Lung (tissue), 12 donors: ENCODE measurements around the gene OVOL1. TPM values are rescaled to one million over a fixed set of nuclear protein-coding genes. Genes with fewer than 3 reads are reported as not detected.

ENCODE experiments used
- ATAC-seq: fragments of 200-7000 bp; cut with Tn5 transposase; one replicate; pipeline ENCODE4 v1.9.1; 2020; ENCODE audit warnings: moderate number of reproducible peaks; ENCODE audit not compliant: insufficient read depth, low FRiP score
- DNase-seq, 3 donors: peaks; one replicate each; pipeline ENCODE4 v3.0.0-alpha.2; 2013 to 2017
- H3K27ac ChIP-seq, 2 donors: one replicate each; pipeline ENCODE4 v1.5.1; 2013; ENCODE audit warnings: mild to moderate bottlenecking in 2 of 2, moderate library complexity in 2 of 2, control low read depth in 1 of 2, inconsistent platforms in 1 of 2, low read depth in 1 of 2, low read length in 1 of 2
- H3K27me3 ChIP-seq, 3 donors: one replicate each; pipeline ENCODE4 v1.5.1; 2013; ENCODE audit warnings: low read length in 2 of 3; ENCODE audit not compliant: control insufficient read depth in 3 of 3, insufficient read depth in 3 of 3
- H3K36me3 ChIP-seq, 4 donors: one replicate each; pipeline ENCODE4 v1.5.1; 2013; ENCODE audit warnings: low read length in 4 of 4, mild to moderate bottlenecking in 1 of 4, moderate library complexity in 1 of 4; ENCODE audit not compliant: control insufficient read depth in 4 of 4, insufficient read depth in 4 of 4
- H3K4me1 ChIP-seq, 5 donors: one replicate each; pipeline ENCODE4 v1.5.1; 2013; ENCODE audit warnings: low read length in 5 of 5, mild to moderate bottlenecking in 2 of 5, moderate library complexity in 1 of 5; ENCODE audit not compliant: control insufficient read depth in 5 of 5, insufficient read depth in 5 of 5
- H3K4me3 ChIP-seq: one replicate; pipeline ENCODE4 v1.5.1; 2013; ENCODE audit warnings: mild to moderate bottlenecking, control low read depth, moderate library complexity
- H3K9ac ChIP-seq, 2 donors: one replicate each; pipeline ENCODE4 v1.5.1; 2013; ENCODE audit warnings: low read length in 2 of 2, control low read depth in 1 of 2; ENCODE audit not compliant: insufficient read depth in 1 of 2
- H3K9me3 ChIP-seq, 4 donors: one replicate each; pipeline ENCODE4 v1.5.1; 2013; ENCODE audit warnings: low read length in 3 of 4, mild to moderate bottlenecking in 1 of 4, moderate library complexity in 1 of 4; ENCODE audit not compliant: control insufficient read depth in 4 of 4, insufficient read depth in 3 of 4
- CTCF ChIP-seq: IDR thresholded peaks from 2 replicates; pipeline ENCODE4 v1.5.1; 2012; ENCODE audit warnings: mild to moderate bottlenecking; ENCODE audit errors: control extremely low read depth, extremely low read depth
- WGBS, 2 donors: extraction: QIAGEN DNeasy Blood & Tissue Kit; methylation state at CpG; one replicate each; pipeline ENCODE4 v1.1.7; 2013; 5-methylcytosine and 5-hydroxymethylcytosine counted together
- polyA plus RNA-seq, 2 donors: library from polyadenylated mRNA; stranded (reverse); fragments of 200-250 nt; gene quantifications; one replicate each; pipeline ENCODE4 v1.2.1, GENCODE V29; 2013
- total RNA-seq, 2 donors: library from RNA; depleted of rRNA in 1 of 2; stranded (reverse); fragments of >200 nt in 1 of 2; gene quantifications; one replicate each; pipeline ENCODE4 v1.2.1, GENCODE V29; 2014 to 2021
- donor health status: control.
- donor health status: control.
- donor health status: Bipolar disorder and iron deficiency.
- donor health status: healthy.
- donor health status: DM: yes; HTN: yes; CAD: no.

Gene OVOL1
- total and polyA plus RNA-seq, 4 donors: 0.17 to 1.4 (median 0.87) TPM

GRCh38 chr11:65808744-65809341, 22.0 kb downstream of the OVOL1 start:
- 78% methylated on average over 20 of the region's 20 CpGs for WGBS, 2 donors
- DNase-seq: no peak

GRCh38 chr11:65809496-65809895, 22.6 kb downstream of the OVOL1 start:
- ATAC-seq (no peak), DNase-seq (no peak)
- no peaks in the 10 kb centered on the region for H3K36me3 ChIP-seq
- no peak overlapping the region for H3K27ac ChIP-seq
- peaks cover 0 to 10% (median 3%) of the 10 kb centered on the region in 3 donors for H3K27me3 ChIP-seq
- peaks cover 0 to 3% (median 0%) of the 10 kb centered on the region in 5 donors for H3K4me1 ChIP-seq
- H3K9me3 ChIP-seq: no peaks in the 10 kb centered on the region
- no peak for TF ChIP-seq CTCF
- no peak overlapping the region for H3K4me3 ChIP-seq
- H3K9ac ChIP-seq: no peak overlapping the region
- WGBS, 2 donors: 85 to 88% methylated on average over 9 of the region's 9 CpGs

More at GRCh38 chr11:65808744-65809341, 22.0 kb downstream of the OVOL1 start:
- TF ChIP-seq CTCF: no peak
- no peak overlapping the region for H3K4me3 ChIP-seq
- H3K9ac ChIP-seq: no peak overlapping the region
- H3K27ac ChIP-seq: no peak overlapping the region
- peaks cover 0 to 2% (median 0%) of the 10 kb centered on the region in 5 donors for H3K4me1 ChIP-seq
- no peak for ATAC-seq
- no peaks in the 10 kb centered on the region for H3K36me3 ChIP-seq
- H3K27me3 ChIP-seq: peaks cover 0 to 12% (median 3%) of the 10 kb centered on the region in 3 donors
- no peaks in the 10 kb centered on the region for H3K9me3 ChIP-seq

GRCh38 chr11:65810046-65810868, 23.4 kb downstream of the OVOL1 start:
- Histone ChIP-seq H3K9ac (no peak overlapping the region), H3K27ac (no peak overlapping the region), H3K36me3 (peaks cover 0 to under 1% (median 0%) of the 10 kb centered on the region in 4 donors), H3K9me3 (no peaks in the 10 kb centered on the region), H3K4me1 (peaks cover 0 to 3% (median 0%) of the 10 kb centered on the region in 5 donors), H3K4me3 (no peak overlapping the region), H3K27me3 (peaks cover 0 to 10% (median 3%) of the 10 kb centered on the region in 3 donors)
- ATAC-seq: no peak
- WGBS, 2 donors: 80 to 87% methylated on average over 23 of the region's 23 CpGs
- TF ChIP-seq CTCF: no peak
- no peak for DNase-seq
